Activated naive CD4-positive, alpha-beta T cell treated with anti-CD3 and anti-CD28 coated beads, Interleukin-2, amount 50 U/mL, for 72 hours (primary cell): ENCODE results near the gene SPPL3. TPM values are rescaled to one million over a fixed set of nuclear protein-coding genes. Genes with fewer than 3 reads are reported as not detected.

ENCODE experiments used
- ATAC-seq, 2 donors: fragments of 150-1000 bp; cut with Tn5 transposase; 2 replicates each; pipeline ENCODE4 v1.10.0; 2021; ENCODE audit warnings: mild to moderate bottlenecking in 2 of 2, moderate library complexity in 2 of 2
- DNase-seq, 2 donors: peaks; one replicate each; pipeline ENCODE4 v3.0.0; 2021 to 2022; ENCODE audit warnings: low spot score in 2 of 2
- H3K27ac Mint-ChIP-seq, 2 donors: one replicate each; pipeline ENCODE4 v1.8.0; 2022; ENCODE audit warnings: mild to moderate bottlenecking in 2 of 2, mixed read lengths in 2 of 2
- H3K36me3 Mint-ChIP-seq, 2 donors: one replicate each; pipeline ENCODE4 v1.8.0; 2022; ENCODE audit warnings: mixed read lengths in 2 of 2
- H3K9me3 Mint-ChIP-seq, 2 donors: one replicate each; pipeline ENCODE4 v1.8.0; 2022; ENCODE audit warnings: mixed read lengths in 2 of 2
- total RNA-seq, 2 donors: library from RNA; stranded (reverse); gene quantifications; one replicate each; pipeline ENCODE4 v1.2.3, GENCODE V29; 2022

The SPPL3 gene
- total RNA-seq, 2 donors from 2014 or later = 26.7 to 33.3 TPM

DNA sequence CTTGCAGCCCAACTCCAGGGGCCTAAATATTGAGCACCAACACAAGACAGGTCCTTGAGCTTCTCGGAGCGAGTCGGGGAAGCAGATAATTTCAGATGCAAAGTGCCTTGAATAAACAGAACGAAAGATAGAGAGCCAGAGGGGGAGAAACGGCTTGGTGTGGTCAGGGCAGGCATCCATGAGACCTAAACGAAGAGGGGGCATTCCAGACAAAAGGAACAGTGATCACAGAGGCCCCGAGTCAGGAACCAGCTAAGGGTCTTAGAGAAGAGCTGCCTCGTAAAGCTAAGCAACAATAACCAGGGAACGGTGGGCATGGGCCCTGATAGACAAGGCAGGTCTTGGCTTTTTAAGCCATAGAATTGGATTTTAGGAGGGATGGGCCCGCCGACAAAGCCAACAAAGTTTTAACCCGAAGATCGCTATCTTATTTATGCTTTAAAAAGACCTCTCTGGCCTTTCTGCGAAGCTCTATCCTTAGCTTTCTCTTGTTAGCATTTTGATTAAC lies 179.0 kb downstream of the SPPL3 start:
- Mint-ChIP-seq H3K9me3 (no peaks in the 10 kb centered on the region), H3K36me3 (peaks cover 9 to 14% of the 10 kb centered on the region in 2 donors), H3K27ac (peak overlapping the region in 1 of 2 donors; percentile 82)
- no peak for ATAC-seq
- no peak for DNase-seq

DNA sequence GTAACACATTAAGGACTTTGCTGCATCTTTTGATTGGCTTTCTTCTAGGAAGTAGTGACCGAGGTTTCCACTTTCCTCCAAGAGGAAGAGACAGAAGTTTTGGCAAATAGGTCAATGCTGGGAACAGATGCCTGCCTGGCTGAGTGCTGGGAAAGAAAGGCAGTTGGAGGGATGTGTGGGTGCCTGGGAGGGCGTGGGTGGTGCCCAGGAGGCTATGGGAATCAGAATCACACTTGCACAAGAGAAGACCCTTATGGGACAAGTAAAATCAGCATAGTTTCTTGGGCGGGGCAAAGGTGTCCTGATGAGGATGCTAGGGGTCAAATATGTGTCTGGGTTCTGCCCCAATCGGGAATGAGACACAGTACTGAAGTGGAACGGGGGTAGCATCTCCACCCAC lies 179.4 kb downstream of the SPPL3 start:
- Mint-ChIP-seq H3K9me3 (no peaks in the 10 kb centered on the region), H3K27ac (peak overlapping the region in 1 of 2 donors; percentile 82), H3K36me3 (peaks cover 6 to 9% of the 10 kb centered on the region in 2 donors)
- ATAC-seq (no peak), DNase-seq (no peak)

DNA sequence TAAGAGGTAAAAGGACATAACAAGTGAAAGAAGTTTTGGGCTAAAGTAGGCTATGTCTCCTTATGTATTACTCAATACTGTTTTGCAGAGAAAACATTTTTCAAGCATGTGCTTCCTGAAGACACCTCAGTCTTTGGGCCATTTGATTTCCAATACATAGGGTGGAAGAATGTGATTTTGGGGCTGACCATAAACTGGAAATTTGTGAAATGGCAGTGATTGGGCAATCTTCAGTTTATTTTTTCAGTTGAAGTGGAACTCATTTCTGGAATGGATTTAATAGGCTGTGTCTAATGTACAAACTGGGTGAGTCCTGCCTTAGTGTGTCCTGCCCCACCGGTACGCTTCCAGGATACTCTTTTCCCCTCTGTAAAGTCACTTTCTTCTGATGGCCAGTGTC lies 181.4 kb downstream of the SPPL3 start:
- Mint-ChIP-seq H3K36me3 (peaks cover 10 to 20% of the 10 kb centered on the region in 2 donors), H3K9me3 (no peaks in the 10 kb centered on the region), H3K27ac (no peak overlapping the region)
- DNase-seq = no peak
- ATAC-seq = no peak

DNA sequence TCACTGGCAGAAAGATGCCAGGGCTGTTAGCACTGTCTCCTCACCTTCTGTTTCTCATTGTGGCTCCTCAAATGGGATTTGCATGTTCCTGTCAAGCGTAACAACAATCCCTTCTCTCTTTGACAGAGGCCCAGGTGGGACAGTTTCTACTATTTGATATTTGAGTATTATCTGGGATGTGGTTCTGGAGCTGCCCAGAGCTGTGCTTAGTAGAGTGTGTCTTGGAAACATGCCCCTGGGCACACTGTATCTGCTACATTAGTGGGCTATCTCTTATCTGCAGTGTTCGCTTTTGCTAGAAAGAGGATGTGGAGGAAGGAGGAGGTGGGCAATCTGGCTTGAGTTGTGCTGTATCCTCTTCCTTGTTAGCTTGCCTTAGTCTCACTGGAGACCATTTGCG lies 182.3 kb downstream of the SPPL3 start:
- peaks cover 11 to 20% of the 10 kb centered on the region in 2 donors for H3K36me3 Mint-ChIP-seq
- no peaks in the 10 kb centered on the region for H3K9me3 Mint-ChIP-seq
- DNase-seq (no peak), ATAC-seq (no peak)
- H3K27ac Mint-ChIP-seq = peak overlapping the region in 1 of 2 donors; percentile 13

DNA sequence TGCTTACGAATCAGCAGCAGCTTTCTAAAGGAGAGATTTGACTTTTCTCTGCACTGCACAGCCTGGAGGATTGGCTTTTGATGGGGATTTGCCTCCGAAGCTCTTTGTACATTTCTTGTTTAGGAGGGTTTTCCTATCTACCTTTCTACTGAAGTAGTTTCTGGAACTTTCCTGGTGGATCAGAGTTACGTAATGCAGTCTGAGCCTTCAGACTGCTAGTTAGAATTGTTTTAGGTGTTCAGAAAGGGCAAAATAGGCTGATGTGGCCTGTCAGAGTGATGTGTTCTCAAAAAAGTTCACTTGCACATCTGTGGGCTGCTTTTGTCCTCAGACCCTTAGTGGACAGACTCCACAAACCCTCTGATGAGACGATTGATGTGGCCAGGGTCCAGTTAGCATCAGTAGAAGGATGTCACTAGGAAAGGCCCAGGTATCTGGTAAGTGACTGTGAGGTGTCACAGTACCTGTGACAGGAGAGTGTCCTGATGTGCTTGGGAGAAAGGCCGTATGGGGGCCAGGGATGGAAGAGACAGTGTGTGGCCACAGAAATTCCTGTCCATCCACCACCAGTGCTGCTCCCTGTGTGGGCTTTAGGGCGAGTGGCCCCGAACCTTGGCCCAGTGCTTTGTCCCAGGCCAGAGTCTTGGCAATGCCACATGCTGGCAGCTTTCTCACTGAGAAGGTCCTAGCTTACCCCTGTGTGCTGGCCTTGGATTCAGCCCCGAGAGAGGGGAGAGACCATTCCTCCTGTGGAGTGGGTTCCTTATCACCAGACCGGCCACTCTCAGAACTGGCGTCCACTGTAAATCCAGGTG lies 183.0 kb downstream of the SPPL3 start:
- H3K27ac Mint-ChIP-seq = peak overlapping the region in 1 of 2 donors; percentile 19

DNA sequence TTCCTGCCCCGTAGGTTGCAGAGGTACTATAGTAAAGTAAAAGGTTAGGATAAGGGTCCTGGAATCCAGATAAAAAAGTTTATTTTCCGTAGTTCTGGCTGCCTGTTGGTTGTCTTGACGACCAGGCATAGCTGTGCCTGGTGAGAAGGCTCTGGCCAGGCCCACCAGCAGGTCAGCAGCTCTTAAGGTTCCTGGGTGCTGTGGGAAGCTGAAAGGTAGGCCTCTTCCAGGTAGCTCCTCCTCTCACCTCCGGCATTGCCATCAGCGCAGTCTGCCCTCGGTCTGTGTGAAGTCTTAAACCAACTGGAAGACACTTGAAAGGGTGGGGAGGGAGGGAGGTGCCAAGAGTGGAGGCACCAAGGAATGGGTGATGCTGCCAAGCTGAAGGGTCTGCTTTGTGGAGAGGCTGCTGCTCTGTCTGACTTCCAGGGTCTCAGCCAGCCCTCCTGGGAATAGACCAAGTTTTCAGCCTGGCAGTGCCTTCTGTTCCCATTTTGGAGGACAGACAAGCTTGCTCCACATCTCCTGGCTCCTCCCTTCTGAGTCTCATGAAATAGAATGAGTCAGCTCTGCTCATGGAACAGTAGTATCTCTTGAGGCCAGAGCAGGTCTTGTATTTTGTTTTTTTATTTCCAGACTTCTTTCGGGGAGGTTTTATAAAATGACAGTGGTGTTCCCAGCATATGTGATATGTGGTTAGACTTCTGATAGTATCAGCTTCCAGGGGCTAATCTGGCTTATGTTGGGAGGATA lies 183.7 kb downstream of the SPPL3 start:
- peaks cover 19 to 25% of the 10 kb centered on the region in 2 donors for H3K36me3 Mint-ChIP-seq
- H3K9me3 Mint-ChIP-seq = no peaks in the 10 kb centered on the region
- DNase-seq = no peak
- H3K27ac Mint-ChIP-seq = no peak overlapping the region
- no peak for ATAC-seq

More for the DNA sequence above, 183.0 kb downstream of the SPPL3 start:
- ATAC-seq = no peak
- DNase-seq = no peak
- no peaks in the 10 kb centered on the region for H3K9me3 Mint-ChIP-seq
- H3K36me3 Mint-ChIP-seq = peaks cover 17 to 24% of the 10 kb centered on the region in 2 donors

DNA sequence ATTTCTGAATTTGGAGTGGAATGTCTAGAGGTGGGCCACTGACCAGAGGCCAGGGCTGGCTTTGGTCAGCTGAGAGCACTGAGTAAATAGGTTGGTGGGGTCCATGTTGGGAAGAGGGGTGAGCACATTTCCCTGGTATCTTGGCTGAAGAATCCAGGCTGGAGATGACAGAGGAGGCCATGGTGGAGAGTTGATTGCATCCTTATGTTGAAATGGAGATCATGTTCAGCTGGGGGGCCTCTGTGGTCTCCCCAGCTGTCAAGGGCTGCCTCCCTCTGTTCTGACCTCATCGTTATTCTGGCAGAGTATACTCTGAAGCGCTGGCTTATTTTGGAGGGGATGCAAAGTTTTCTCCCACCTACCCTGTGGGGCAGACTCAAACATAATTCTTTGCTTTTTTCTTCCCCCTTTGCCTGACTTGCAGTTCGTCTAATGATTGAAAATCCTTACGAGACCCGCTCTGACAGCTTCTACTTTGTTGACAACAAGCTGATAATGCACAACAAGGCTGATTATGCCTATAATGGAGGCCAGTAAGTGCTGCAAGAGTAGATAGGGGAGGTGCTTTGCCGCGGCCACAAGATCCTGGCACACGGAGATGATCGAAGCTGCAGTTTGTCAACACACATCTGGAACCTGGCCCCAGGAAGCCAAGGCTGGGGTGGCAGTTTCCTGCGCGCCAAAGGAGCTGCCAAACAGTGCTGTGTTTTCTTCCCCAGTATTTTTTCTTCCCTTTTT lies 184.5 kb downstream of the SPPL3 start:
- Mint-ChIP-seq H3K36me3 (peaks cover 19 to 25% of the 10 kb centered on the region in 2 donors), H3K9me3 (no peaks in the 10 kb centered on the region)

DNA sequence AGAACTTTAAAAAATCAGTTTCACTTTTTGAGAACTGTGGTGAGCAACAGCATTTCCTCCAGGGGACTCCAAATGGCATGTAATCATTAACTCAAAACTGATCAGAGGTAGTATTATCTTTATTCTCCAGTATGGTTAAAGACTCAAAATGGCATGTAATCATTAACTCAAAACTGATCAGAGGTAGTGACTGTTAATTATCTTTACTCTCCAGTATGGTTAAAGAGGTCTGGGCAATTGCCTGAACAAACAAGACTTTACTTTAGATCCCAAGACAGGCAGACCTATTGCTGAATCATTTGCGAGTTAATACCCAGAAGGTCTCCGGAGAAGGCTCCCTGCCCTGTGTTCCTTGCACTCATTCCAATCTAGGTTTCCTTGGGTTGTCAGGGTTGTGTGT lies 185.1 kb downstream of the SPPL3 start:
- Mint-ChIP-seq H3K36me3 (peaks cover 21 to 25% of the 10 kb centered on the region in 2 donors), H3K27ac (no peak overlapping the region), H3K9me3 (no peaks in the 10 kb centered on the region)
- no peak for ATAC-seq
- no peak for DNase-seq

More for the DNA sequence above, 184.5 kb downstream of the SPPL3 start:
- DNase-seq = no peak
- H3K27ac Mint-ChIP-seq = no peak overlapping the region
- ATAC-seq = no peak

DNA sequence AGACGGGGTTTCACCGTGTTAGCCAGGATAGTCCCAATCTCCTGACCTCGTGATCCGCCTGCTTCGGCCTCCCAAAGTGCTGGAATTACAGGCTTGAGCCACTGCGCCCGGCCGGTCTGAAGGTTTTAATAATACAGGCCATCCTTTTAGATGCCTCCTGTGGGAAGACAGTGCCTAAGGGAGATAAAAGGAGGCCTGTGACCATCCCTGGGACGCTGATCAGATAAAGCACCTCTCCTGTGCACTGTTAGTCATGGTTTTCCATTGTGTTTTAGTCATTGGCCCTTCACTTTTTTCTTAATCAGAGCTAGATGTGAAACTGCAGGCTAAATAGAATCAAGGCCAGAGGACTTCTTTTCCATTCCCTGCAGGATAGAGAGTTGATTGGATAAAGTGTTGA lies 186.1 kb downstream of the SPPL3 start:
- Mint-ChIP-seq H3K36me3 (peaks cover 25 to 27% of the 10 kb centered on the region in 2 donors), H3K27ac (no peak overlapping the region), H3K9me3 (no peaks in the 10 kb centered on the region)
- ATAC-seq = no peak
- no peak for DNase-seq

DNA sequence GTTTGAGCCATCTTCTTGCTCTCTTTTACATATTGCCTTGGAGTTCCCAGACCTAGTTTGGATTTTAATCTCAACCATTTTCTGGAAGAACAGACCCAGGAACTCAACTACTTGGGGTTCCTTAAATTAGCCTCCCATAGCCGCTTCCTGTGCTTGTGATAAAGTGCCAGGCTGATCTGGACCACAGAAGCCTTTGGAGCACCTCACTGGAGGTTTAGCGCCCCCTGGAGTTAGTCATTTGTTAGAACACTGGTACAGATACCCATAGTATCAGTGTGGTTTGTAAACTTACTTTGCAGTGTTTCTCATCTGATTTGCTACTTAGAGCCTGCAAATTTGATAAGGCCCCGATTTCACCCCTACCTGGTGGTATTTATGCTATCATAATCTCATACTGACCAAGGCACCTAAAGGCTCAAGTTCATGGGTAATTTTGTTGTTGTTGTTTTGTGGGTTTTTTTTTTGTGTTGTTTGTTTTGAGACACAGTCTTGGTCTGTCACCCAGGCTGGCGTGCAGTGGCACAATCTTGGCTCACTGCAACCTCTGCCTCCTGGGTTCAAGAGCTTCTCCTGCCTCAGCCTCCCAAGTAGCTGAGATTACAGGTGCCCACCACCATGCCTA lies 190.2 kb downstream of the SPPL3 start:
- DNase-seq (peak in 1 of 2 donors; percentile 80), ATAC-seq (peak; percentile 60 to 65)
- H3K36me3 Mint-ChIP-seq = peaks cover 22 to 26% of the 10 kb centered on the region in 2 donors
- H3K27ac Mint-ChIP-seq = peak overlapping the region in 1 of 2 donors; percentile 11
- no peaks in the 10 kb centered on the region for H3K9me3 Mint-ChIP-seq

DNA sequence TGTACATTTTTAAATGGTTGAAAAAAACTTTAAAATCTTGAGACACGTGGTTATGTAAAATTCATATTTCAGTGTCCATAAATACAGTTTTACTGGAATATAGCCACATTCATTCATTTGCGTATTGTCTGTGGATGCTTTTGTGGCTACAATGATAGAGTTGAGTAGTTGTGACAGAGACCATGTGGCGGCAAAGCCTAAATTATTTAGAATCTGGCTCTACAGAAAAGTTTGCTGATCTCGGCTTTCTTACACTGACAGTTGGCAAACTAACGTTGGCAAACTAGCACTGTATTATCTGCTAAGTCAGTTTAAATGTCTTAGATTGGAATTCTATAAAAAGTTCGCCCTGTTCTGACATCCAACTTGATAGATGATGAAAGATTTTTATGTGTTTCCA lies 191.5 kb downstream of the SPPL3 start:
- peaks cover 15 to 26% of the 10 kb centered on the region in 2 donors for H3K36me3 Mint-ChIP-seq
- no peaks in the 10 kb centered on the region for H3K9me3 Mint-ChIP-seq
- no peak overlapping the region for H3K27ac Mint-ChIP-seq
- ATAC-seq (no peak), DNase-seq (no peak)

Other genes starting within 250 kb of the SPPL3 start
- 10 to 100 TPM; 51.0 to 89.9 TPM for gene MLEC, start 217.2 kb downstream of the SPPL3 start, total RNA-seq
- gene UNC119B, start 193.9 kb downstream of the SPPL3 start, total RNA-seq = 10 to 100 TPM; 24.3 to 26.7 TPM
- 10 to 100 TPM; 15.9 to 24.5 TPM for gene ACADS, start 178.5 kb downstream of the SPPL3 start, total RNA-seq
- gene HNF1A, start 74.2 kb upstream of the SPPL3 start, total RNA-seq = not detected
- gene C12orf43, start 112.1 kb upstream of the SPPL3 start, total RNA-seq = 10 to 100 TPM; 16.9 to 19.9 TPM
- gene OASL, start 134.9 kb upstream of the SPPL3 start, total RNA-seq = 10 to 100 TPM in 1 of 2 donors, 1 to 10 TPM in 1; 2.6 to 16.3 TPM
- gene P2RX7, start 228.5 kb upstream of the SPPL3 start, total RNA-seq = 1 to 10 TPM; 1.2 to 7.3 TPM